ENCODE data around the gene CD248.

The CD248 gene

DNA sequence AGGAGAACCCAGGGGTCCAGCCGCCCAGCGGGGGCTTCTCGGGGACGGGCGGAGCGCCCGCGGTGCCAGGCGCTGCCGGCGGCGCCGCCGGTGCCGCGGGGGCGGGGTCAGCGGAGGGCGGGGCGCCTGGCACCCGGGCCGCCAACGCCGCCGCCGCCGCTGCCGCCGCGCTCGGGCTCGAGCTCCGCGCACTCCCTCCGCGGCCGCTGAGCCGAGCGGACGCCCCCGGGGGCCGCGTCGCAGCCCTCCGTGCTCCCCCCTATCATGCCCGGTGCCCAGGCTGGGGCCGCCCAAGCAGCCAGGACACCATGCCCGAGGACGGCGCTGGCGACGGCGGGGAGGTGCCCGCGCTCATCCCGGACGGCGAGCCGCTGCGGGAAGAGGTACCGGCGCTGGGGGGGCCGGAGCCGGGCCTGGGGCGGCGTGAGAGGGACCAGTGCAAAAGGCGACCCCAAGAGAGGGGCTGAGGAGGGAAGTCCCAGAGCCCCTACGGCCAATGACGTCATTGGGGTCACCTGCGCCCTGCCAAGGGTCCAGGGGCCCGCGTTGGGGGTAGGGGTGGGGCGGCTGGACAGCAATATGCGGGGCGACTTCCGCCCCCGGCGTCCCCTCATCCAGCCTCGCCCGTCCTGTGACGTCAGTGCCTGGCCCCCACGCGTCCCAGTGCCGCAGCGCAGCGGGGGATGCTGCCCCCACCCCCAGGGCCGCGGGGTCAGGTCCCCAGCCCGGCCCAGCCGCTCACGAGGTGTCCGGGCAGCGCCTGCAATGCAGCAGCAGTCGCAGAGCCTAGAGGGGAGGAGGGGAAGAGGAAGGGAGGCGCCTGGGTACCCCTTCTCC is 24.9 kb downstream of the CD248 start, which contains the start of gene TMEM151A:
TMEM151A (plus strand) TSS at position 189 of the 837 bp plus-strand sequence; CDS start at position 309, 120 bp downstream.
- H3K9me3 ChIP-seq (ENCODE audit: severe bottlenecking): no peaks in the 10 kb centered on the region
- peaks cover 7% of the 10 kb centered on the region for H3K36me3 ChIP-seq
- DNase-seq: no peak
- no peaks in the 10 kb centered on the region for H3K27me3 ChIP-seq (ENCODE audit: insufficient read depth, low read depth, severe bottlenecking)
- H3K4me3 ChIP-seq (ENCODE audit: low read depth, low read length): peak within 1 kb of the TSS; percentile 64
- no peak within 1 kb of the TSS; the same call in 1 of the 2 replicates for H3K27ac ChIP-seq
- TF ChIP-seq, protein P1, sequence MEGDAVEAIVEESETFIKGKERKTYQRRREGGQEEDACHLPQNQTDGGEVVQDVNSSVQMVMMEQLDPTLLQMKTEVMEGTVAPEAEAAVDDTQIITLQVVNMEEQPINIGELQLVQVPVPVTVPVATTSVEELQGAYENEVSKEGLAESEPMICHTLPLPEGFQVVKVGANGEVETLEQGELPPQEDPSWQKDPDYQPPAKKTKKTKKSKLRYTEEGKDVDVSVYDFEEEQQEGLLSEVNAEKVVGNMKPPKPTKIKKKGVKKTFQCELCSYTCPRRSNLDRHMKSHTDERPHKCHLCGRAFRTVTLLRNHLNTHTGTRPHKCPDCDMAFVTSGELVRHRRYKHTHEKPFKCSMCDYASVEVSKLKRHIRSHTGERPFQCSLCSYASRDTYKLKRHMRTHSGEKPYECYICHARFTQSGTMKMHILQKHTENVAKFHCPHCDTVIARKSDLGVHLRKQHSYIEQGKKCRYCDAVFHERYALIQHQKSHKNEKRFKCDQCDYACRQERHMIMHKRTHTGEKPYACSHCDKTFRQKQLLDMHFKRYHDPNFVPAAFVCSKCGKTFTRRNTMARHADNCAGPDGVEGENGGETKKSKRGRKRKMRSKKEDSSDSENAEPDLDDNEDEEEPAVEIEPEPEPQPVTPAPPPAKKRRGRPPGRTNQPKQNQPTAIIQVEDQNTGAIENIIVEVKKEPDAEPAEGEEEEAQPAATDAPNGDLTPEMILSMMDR (IDR thresholded peaks at IDR 0.05; ENCODE audit: low read depth, low read length): no peak

DNA sequence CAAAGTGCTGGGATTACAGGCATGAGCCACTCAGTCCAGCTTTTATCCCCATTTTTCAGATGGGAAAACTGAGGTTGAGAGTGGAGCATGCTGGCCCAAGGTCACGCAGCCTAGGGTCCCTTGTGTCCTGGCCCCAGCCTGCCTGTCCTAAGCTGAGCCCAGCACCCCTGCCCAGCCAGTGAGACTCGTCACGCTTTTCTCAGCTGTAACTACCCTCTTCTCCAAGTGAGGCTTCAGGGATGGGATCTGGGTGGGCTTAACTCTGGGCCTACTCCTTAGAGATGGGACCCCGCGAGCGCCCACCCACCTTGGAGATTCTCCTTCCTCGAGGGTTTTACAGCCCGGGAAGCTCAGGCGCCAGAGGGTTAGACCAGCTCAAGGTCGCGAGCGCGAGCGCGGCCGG is 25.5 kb downstream of the CD248 start:
- H3K4me3 ChIP-seq (ENCODE audit: low read depth, low read length): peak overlapping the region; percentile 64
- H3K36me3 ChIP-seq: peaks cover 9% of the 10 kb centered on the region
- no peak overlapping the region for H3K27ac ChIP-seq
- no peaks in the 10 kb centered on the region for H3K27me3 ChIP-seq (ENCODE audit: insufficient read depth, low read depth, severe bottlenecking)
- TF ChIP-seq, protein P1 (IDR thresholded peaks at IDR 0.05; ENCODE audit: low read depth, low read length): no peak
- no peaks in the 10 kb centered on the region for H3K9me3 ChIP-seq (ENCODE audit: severe bottlenecking)
- DNase-seq: no peak

DNA sequence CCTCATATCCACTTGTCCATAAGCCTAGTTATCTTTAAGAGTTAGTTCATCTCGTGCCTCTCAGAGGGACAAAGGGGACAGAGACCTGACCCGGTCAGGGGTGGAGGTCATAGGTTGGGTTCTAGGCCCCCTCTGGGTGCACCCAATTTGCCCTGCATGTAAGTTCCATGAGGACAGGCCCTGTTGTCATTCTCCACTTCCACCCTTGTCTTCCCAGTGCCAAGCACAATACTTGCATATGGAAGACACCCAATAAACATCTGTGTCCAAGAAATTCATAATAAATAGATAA is 26.6 kb downstream of the CD248 start:
- no peak overlapping the region for H3K27ac ChIP-seq
- TF ChIP-seq, protein P1 (IDR thresholded peaks at IDR 0.05; ENCODE audit: low read depth, low read length): no peak
- H3K9me3 ChIP-seq (ENCODE audit: severe bottlenecking): no peaks in the 10 kb centered on the region
- no peaks in the 10 kb centered on the region for H3K27me3 ChIP-seq (ENCODE audit: insufficient read depth, low read depth, severe bottlenecking)
- no peak overlapping the region for H3K4me3 ChIP-seq (ENCODE audit: low read depth, low read length)
- H3K36me3 ChIP-seq: peaks cover 13% of the 10 kb centered on the region
- no peak for DNase-seq

DNA sequence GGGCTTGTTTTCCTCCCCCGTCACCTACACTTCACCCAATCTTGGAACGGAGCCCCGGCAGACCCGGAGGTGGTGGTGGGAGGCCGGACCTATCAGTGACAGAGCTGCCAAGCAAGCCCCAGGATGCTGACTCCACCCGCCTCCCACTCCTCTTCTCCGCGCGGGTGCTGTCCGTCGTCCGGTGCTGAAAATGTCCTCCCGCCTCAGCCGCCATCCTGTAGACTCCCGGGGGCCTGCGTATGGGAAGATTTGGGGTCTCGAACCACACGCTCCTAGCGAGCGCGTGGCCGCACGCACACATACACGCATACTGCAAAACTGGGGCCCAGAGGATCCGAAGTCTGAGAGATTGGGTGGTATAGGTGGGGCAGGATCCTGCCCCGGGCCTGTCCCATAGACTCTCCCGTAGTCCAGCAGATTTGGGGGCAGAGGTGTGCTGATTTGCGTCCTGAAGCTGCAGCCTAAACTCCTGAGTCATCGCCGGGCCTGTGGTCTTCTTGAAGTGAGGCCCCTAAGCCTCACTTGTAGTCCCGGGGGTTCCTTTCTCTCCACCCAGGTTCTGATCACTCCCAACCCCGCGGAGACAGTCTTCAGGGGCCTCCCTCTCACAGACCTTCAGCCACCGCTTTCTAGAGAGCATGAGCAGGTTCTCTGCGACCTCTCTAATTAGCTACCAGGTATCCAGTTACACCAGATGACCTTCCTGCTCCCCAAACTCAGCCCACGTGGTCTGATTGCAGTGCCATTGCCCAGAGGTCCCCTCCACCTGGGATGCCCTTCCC is 27.1 kb downstream of the CD248 start:
- DNase-seq: no peak
- H3K4me3 ChIP-seq (ENCODE audit: low read depth, low read length): peak overlapping the region; percentile 61
- TF ChIP-seq, protein P1 (IDR thresholded peaks at IDR 0.05; ENCODE audit: low read depth, low read length): no peak
- peak overlapping the region; percentile 71 for H3K27ac ChIP-seq
- no peaks in the 10 kb centered on the region for H3K27me3 ChIP-seq (ENCODE audit: insufficient read depth, low read depth, severe bottlenecking)
- H3K36me3 ChIP-seq: peaks cover 18% of the 10 kb centered on the region
- no peaks in the 10 kb centered on the region for H3K9me3 ChIP-seq (ENCODE audit: severe bottlenecking)

DNA sequence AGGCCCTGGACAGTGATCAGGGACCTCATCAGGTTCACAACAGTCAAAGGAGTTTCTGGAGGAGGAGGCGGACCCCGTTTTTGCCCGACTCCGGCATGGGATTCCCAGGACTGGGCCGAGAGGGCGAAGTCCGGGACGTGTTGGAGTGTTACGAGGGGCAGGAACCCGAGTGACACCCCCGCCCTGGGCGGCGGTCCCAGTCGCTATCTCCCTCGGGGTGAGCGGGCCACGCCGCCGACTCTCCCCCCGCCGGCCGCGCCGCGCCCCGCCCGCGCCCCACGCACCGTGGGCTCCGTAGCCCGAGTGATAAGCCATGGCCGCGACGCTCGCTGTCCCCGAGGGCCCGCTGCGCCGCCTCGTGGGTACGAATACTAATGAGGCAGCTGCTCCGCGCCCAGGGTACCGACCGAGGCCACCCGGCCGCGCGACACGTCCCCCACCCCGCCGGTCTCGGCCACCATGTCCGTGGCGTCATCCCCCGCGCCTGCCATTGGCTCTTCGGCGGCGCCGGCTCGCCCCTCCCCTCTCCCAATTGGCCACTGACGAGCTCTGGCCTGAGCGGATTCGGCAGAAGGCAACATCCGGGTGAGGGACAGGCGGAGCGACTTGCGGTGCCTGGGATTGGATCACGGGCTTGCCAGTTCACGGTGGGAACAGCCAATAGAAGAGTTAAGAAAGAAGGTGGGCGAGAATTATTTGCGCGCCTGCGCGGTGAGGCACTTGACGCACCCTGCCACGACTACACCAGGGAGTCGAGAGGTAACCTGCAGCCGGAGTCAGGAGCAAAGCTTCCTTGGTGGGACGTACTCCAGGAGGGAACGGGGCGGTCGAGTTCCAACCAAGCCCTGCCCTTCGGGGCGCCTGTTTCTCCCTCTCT is 27.9 kb downstream of the CD248 start, which contains the start of gene YIF1A:
YIF1A (minus strand) TSS at position 473 of the 877 bp plus-strand sequence; CDS start at position 315, 158 bp downstream.
- Histone ChIP-seq H3K27me3 (ENCODE audit: insufficient read depth, low read depth, severe bottlenecking) (no peaks in the 10 kb centered on the region), H3K9me3 (ENCODE audit: severe bottlenecking) (no peaks in the 10 kb centered on the region), H3K36me3 (peaks cover 20% of the 10 kb centered on the region), H3K27ac (peak within 1 kb of the TSS; percentile 88), H3K4me3 (ENCODE audit: low read depth, low read length) (peak within 1 kb of the TSS; percentile 74)
- peak; percentile 99 for DNase-seq
- TF ChIP-seq, protein P1 (IDR thresholded peaks at IDR 0.05; ENCODE audit: low read depth, low read length): 0 out of 2 replicates have a peak, but pooled peaks have one; percentile 25
